ENCODE measurements around the gene CELF4. TPM values are rescaled to one million over a fixed set of nuclear protein-coding genes. Genes with fewer than 3 reads are reported as not detected.

The CELF4 gene
- polyA plus RNA-seq, 1 donor (not counting 4 experiments of a cell fraction or from before 2014, with no cell fraction given), result not detected

- Histone ChIP-seq H3K79me2 (ENCODE audit: control insufficient read depth, insufficient read depth, low read length) (no peaks in the 10 kb centered on the region), H3K4me2 (ENCODE audit: control insufficient read depth, extremely low read depth, insufficient read depth, low read depth, low read length) (no peak overlapping the region), H3K27ac (ENCODE audit: control insufficient read depth, insufficient read depth, low read length) (no peak overlapping the region), H3K9ac (ENCODE audit: control insufficient read depth, extremely low read depth, insufficient read depth, low read length) (no peak overlapping the region), H4K20me1 (ENCODE audit: control insufficient read depth, extremely low read depth, insufficient read depth, low read length) (no peaks in the 10 kb centered on the region), H3K4me3 (ENCODE audit: control insufficient read depth in 2 of 3, extremely low read depth in 1 of 3, insufficient read depth in 2 of 3, low read depth in 1 of 3, low read length in 3 of 3) (peak overlapping the region in 1 of 3 experiments; percentile 19), H3K9me3 (ENCODE audit: control insufficient read depth, low read depth, low read length) (no peaks in the 10 kb centered on the region), H3K4me1 (ENCODE audit: control insufficient read depth, extremely low read depth, insufficient read depth, low read length) (no peaks in the 10 kb centered on the region), H3K36me3 (ENCODE audit: control insufficient read depth in 2 of 2, extremely low read depth in 1 of 2, insufficient read depth in 2 of 2, low read length in 2 of 2) (no peaks in the 10 kb centered on the region), H2AFZ (ENCODE audit: control insufficient read depth, low read length) (no peak overlapping the region), H3K9me1 (ENCODE audit: control insufficient read depth, extremely low read depth, insufficient read depth, low read length) (no peaks in the 10 kb centered on the region), H3K27me3 (ENCODE audit: control insufficient read depth, extremely low read depth, insufficient read depth, low read length) (peaks cover 46% of the 10 kb centered on the region)
- no peak for DNase-seq (ENCODE audit: low read depth, low spot score)
- dilution Hi-C loops (cut with MboI; ENCODE audit: extremely low pct_ligation_motif_present, low sequenced_read_pairs), result no loop called here
- no peak for FAIRE-seq
- no peak for TF ChIP-seq CTCF (optimal IDR thresholded peaks at IDR 0.05 in 1 of 3, IDR thresholded peaks at IDR 0.05 in 1 of 3, conservative IDR thresholded peaks at IDR 0.05 in 1 of 3; ENCODE audit: extremely low read depth in 1 of 3, insufficient read depth in 2 of 3, low read length in 3 of 3)
- TF ChIP-seq EZH2 (IDR thresholded peaks at IDR 0.05; ENCODE audit: low read length), result no peak
These were observed 312.0 kb downstream of the CELF4 start for GRCh38 chr18:37253394-37254235.

DNA sequence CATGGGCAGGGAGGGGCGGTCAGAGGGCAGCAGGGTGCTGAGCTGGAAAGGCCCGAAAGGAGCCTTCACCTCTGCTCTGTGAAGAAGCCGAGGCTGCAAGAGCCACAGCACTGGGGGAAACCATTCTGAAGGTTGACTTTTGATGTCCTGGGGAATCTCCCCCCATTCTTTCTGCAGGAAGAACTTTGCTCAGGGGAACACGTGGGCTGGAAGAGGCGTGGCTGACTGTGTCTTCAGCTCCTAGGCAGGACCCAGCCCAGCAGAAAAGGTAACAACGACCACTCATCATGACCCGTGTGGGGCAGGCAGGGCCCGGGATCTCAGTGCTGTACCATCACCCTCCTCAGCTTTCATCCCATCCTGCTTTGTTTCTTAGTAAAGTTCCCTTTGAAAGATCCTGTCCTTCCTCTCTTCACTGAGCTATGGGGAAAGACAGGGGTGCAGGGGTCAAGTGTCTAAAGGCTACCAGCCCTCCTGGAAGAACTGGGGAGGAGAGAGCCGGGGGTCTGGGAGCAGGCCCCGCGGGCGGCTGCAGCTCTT lies 312.7 kb downstream of the CELF4 start:
- Histone ChIP-seq H3K9me3 (ENCODE audit: control insufficient read depth, low read depth, low read length) (no peaks in the 10 kb centered on the region), H3K9ac (ENCODE audit: control insufficient read depth, extremely low read depth, insufficient read depth, low read length) (no peak overlapping the region), H3K27ac (ENCODE audit: control insufficient read depth, insufficient read depth, low read length) (no peak overlapping the region), H3K9me1 (ENCODE audit: control insufficient read depth, extremely low read depth, insufficient read depth, low read length) (no peaks in the 10 kb centered on the region), H4K20me1 (ENCODE audit: control insufficient read depth, extremely low read depth, insufficient read depth, low read length) (no peaks in the 10 kb centered on the region), H3K4me2 (ENCODE audit: control insufficient read depth, extremely low read depth, insufficient read depth, low read depth, low read length) (no peak overlapping the region), H2AFZ (ENCODE audit: control insufficient read depth, low read length) (no peak overlapping the region), H3K4me3 (ENCODE audit: control insufficient read depth in 2 of 3, extremely low read depth in 1 of 3, insufficient read depth in 2 of 3, low read depth in 1 of 3, low read length in 3 of 3) (no peak overlapping the region), H3K79me2 (ENCODE audit: control insufficient read depth, insufficient read depth, low read length) (no peaks in the 10 kb centered on the region), H3K4me1 (ENCODE audit: control insufficient read depth, extremely low read depth, insufficient read depth, low read length) (no peaks in the 10 kb centered on the region), H3K36me3 (ENCODE audit: control insufficient read depth in 2 of 2, extremely low read depth in 1 of 2, insufficient read depth in 2 of 2, low read length in 2 of 2) (no peaks in the 10 kb centered on the region), H3K27me3 (ENCODE audit: control insufficient read depth, extremely low read depth, insufficient read depth, low read length) (peaks cover 39% of the 10 kb centered on the region)
- dilution Hi-C loops (cut with MboI; ENCODE audit: extremely low pct_ligation_motif_present, low sequenced_read_pairs), result no loop called here
- DNase-seq (ENCODE audit: low read depth, low spot score), result no peak
- no peak for FAIRE-seq
- TF ChIP-seq EZH2 (IDR thresholded peaks at IDR 0.05; ENCODE audit: low read length) (no peak), CTCF (optimal IDR thresholded peaks at IDR 0.05 in 1 of 3, IDR thresholded peaks at IDR 0.05 in 1 of 3, conservative IDR thresholded peaks at IDR 0.05 in 1 of 3; ENCODE audit: extremely low read depth in 1 of 3, insufficient read depth in 2 of 3, low read length in 3 of 3) (no peak)

Measured in keratinocyte (primary cell).